Stimulated activated CD4-positive, alpha-beta T cell treated with anti-CD3 and anti-CD28 coated beads, Interleukin-15, amount 100 ng/mL, for 48 hours (primary cell): Measurements from ENCODE around the gene SCFD2.
"Not testable (repeated sequence)": the region's sequence is repeated elsewhere in the genome, so short reads cannot be mapped to it uniquely, and the experiment has no call there.

Experiments used
- DNase-seq, 2 donors: peaks; one replicate each; pipeline ENCODE4 v3.0.0-alpha.2; 2020; ENCODE audit warnings: low read depth in 2 of 2

Gene SCFD2

DNA sequence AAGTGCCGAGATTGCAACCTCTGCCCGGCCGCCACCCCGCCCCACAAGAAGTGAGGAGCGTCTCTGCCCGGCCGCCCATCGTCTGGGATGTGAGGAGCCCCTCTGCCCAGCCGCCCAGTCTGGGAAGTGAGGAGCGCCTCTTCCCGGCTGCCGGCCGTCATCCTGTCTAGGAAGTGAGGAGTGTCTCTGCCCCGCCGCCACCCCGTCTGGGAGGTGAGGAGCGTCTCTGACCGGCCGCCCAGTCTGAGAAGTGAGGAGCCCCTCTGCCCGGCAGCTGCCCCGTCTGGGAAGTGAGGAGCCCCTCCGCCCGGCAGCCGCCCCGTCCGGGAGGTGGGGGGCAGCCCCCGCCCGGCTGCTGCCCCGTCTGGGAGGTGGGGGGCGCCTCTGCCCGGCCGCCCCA, 226.6 kb downstream of the SCFD2 start:
- not testable (repeated sequence) for DNase-seq

DNA sequence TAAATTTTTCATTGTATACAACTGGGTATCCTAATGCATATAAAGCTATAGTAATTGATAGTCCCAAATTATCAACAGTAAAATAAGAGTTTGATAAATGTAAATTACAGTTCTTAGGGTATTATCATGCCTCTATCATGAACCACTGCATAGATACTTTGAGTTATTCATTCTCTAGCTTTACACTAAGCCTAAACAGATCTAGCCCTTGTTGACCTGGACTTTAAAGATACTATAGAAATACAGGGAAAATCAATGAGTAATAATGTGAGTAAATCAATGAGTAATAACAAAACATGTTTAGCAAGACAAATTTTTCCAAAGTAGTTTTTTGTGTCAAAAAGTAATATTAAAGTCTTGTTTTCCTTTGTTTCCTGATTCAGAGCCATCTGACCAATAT, 228.4 kb downstream of the SCFD2 start:
- no peak for DNase-seq

DNA sequence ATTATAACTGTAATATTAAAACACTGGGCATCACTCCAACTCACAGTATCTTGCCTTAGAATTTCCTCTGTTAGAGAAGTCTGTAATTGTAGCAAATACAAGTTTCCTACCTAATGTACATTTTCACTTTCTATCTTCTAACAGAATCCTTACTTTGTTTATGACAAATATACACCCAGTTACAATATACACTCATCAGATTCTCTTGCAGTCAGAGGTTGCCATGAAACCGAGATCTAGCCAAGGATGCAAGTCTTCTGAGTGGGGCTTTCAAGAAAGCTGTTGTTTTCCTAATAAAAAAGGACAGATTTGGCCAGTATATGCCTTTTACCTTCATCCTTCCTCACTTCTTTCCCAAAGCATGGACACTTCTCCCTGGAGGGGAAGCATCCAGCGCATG, 228.9 kb downstream of the SCFD2 start:
- DNase-seq = no peak

DNA sequence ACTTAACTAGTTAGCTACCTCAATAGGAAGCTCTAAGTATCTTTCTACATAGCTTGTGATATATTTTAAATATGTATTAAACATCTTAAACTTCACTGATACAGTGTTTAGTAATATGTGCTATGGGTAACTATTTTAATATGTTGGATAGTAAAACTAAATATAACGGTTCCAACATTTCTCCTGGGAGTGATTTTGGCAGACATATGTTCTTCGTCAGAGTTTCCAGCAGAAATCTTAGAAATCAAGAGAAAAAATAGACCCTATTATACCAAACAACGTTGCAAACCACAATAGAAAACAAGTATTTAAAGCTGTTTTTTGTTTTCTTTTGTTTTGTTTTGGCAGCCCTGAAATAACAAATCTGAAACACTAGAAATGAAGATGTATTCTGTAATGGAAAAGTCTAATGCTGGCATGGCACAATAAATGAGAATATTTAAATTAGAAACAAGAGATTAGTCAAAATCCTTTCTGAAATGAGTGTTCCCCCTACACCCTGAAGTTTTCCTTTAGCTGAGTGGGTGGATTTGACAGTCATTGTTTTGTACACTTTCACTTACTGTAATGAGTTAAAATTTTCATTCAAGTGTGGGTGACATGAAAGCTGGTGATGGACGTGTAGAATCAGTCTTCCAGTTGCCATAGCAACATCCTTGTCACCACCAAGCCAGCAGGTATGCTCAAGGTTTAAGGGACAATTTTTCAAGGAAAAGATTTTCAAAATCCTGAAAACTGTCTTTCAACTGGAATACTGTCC, 233.5 kb downstream of the SCFD2 start:
- DNase-seq = peak in 1 of 2 donors; percentile 14

DNA sequence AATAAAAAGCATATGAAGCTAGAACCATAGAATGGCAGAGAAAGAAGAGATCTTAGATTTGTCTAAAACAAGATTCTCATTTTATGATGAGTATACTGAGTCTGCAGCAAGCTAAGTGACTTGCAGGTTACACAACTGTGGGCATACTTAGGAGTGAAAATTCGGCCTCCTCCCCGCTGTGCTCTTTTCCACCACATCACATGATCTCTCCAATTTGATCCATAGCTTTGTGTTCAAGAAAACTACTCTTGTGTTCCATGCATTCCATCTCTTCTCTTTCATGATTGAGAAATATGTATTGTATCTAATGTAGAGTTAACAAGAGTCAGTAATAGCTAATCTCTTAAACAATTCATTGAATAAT, 234.3 kb downstream of the SCFD2 start:
- DNase-seq = no peak

DNA sequence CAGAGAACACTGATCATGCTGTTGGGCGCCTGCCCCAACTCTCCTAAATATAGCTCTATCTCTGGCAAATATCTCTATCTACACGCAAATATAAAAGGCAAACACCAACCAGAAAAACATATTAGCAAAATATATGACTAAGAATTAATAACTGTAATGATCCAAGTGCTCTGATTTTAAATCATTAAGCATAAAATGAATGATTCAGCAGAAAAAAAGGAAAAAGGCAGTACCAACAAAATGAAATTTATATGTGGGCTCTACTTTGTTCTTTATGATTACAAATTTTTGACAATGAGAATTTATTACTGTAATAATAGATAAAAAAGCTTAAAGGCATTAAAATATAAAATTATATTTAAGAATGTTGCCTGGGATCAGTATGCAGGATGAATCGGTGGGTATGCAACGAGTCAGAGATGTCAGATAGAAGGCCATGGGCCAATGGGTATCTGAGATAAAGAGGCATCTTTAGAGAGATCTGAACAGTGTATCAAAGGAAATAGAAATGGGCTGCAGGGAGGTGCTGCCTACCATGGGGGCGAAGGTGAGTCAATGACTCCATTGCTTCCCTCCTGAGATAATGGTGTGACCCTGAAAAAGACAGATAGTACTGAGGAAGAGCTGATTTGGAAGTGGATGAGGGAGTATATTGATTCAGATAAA, 234.8 kb downstream of the SCFD2 start:
- no peak for DNase-seq

DNA sequence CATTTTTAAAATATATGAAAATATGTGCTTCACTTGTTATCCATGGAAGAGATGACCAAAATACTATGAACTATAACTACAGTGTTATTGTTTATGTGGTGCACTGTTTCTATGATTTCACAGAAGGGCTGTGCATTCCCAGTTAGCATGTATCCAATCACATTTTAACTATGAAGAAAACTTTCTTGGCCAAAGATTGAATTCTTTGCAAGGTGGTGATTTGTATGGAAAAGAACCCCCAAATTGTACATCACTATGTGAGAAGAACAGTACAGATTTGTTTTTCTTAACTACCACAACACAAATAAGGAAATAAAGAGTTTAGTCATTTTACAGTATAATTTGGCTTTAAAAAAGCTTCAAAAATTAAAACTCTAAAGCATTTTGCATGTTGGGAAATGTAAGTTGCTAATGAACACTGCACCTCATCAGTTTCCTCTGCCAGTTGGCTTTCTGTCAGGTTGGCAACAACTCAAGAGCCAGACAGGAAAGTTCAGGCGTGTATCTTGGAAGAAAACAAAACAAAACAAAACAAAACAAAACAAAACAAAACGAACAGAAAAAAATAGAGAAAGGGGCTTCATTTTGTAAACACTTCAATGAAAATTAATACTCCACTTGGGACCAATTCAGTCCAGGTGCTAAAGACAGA, 237.0 kb downstream of the SCFD2 start:
- DNase-seq = no peak

DNA sequence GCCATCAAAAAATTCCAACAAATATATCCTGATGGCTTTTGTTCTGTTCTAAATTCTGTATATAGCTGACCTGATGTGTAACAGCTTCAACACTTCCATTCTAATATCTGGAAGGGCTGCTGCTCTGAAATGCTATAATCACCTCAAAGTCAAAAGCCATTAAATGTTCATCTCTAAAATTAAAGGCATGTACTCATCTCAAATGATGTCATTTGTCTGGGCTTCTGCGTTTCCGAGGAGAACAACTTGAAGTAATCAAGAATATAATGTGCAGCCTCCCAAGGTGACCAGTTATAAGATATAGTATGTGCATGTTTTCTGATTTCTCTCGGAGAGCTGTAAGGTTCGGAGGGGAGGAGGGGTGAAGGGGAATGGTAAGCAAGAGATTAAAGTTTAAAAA, 237.6 kb downstream of the SCFD2 start:
- DNase-seq = no peak

DNA sequence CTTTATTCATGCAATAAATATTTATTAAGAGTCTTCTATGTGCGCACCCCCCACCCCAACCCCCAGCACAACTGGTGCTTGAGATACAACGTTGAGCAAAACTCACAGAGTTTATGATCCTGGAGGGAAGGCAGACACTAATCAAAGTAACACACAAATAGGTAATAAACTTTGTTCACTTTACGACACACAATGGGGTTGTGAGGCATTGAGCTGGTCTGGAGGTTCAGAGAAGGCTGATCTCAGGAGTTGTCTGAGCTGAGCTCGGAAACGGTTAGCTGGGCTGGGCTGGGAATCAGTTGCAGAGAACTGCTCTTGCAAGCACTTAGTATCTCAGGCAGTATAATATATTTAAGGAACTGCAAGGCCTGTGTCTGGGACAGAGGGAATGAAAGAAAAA, 238.5 kb downstream of the SCFD2 start:
- DNase-seq = no peak

DNA sequence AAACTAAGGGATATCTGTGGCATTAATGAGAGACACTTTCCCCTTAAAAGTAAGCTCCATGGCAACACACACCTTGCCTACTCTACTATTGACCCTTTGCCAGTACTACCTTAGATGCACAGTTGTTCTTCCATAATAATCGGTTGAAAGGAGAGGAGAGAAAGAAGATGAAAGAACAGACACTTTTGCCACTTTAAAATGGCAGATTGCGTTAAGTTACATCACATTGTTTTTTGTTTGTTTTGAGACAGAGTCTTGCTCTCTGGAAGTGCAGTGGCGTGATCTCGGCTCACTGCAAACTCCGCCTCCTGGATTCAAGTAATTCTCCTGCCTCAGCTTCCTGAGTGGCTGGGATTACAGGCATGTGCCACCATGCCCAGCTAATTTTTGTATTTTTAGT, 239.8 kb downstream of the SCFD2 start:
- no peak for DNase-seq

DNA sequence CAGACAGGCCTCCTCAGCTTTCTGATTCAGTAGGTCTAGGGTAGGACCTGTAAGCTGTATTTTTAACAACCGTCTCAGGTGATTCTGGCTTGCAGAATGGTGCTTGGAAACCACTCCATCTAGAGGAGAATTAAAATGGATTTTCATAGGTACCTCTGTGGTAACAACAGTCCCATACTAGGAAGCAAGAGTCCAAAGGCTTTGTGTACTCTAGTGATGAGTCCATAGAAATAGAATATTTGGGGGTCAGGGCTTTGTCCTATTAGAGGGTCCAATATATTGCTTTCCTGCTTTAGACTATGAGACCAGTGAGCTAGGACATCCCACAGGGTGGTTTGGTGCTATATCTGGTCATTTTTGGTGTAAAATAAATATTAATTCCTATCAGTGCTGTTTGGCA, 242.0 kb downstream of the SCFD2 start:
- no peak for DNase-seq

DNA sequence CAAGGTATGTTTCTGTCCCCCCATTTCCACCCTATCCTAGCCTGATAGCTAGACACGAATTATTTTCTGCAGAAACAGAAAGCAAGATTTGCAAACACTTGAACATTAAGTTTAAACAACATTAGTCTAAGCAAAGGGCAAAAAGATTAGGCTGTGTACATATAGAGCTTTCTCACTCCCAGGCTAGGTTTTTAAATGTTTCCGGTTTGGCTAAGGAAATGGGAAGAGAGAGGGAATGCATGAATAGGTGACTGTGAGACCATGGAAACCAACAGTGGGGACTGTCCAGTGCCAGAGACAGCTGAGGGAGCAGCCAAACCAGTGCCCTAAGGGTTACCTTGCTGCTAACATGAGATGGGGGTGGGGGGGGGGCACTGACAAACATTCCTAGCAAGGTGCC, 242.7 kb downstream of the SCFD2 start:
- DNase-seq = no peak

DNA sequence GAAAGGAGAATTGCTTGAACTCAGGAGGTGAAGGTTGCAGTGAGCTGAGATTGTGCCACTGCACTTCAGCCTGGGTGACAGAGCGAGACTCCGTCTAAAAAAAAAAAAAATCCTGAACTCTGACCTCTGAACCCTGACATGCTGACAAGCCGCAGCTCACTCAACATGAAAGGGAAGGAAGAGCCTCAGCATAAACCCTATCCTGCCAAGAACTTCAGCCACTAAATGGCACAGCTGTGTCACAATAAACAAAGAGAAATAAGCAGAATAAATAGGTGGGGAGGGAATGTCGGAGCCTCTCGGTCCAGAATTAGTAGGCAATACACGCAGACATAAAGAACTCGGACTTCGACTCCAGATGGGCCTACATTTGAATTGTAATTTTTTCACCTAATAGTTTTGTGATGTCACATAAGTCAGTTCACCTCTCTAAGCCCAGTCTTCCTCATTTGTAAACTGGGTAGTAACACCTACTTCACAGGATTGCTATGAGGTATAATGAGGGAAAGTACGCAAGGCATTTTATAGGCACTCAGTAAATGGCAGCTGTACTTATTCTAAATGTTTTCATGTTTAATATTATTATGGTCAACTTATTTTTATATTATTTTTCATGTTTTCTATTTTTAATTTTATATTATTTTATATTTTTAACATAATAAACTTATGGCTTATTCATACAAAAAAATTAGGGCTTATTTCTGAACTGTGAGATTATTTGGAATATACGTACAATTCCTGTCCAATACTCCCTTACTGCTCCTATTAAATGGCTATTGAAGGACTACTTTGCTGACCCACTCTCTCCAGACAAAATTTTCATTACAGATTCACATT, 243.4 kb downstream of the SCFD2 start:
- no peak for DNase-seq

DNA sequence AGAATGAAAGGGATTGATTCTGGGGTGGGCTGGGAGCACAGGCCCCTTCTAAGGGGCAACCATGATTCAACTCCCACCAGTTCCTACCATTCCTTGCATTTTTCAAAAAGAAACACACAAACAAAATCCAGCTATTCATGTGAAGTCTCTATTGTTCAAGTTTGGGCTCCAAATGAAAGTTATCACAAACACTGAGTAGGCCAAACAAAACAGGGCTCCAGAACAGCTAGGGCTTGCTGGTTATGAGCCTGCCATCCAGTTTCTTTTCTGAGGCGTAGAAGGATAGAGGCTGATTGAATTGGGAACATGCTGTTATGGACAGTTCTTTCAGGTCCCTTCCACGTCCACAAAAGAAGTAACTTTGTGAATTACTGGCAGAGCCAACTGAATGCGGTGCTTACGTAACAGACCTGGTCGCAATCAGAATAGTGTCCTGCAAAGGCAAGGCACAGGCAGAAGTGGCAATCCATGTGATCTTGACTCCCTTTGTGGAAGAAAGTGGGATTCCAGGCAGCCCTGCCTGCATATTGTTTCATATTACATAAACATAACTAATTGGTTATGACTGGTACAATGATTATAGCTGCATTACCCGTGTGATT, 244.5 kb downstream of the SCFD2 start:
- DNase-seq = no peak

DNA sequence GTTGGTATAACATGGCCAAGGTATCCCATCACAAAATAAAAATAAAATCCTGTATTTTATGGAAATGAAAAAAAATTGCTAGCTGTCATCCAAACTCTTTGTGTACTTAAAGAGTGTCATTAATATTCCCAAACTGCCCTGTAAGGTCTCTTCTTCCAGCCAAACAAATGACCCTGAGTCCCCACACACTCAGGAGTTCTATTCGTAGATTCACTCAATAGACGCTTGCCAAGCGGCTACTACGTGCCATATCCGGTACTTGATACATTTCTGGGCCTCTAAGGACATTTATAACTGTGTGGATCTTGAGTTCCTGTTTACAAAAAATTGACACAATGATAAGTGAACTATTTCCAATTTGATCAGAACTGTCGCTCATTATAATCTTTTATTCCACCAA, 245.1 kb downstream of the SCFD2 start:
- DNase-seq = no peak

DNA sequence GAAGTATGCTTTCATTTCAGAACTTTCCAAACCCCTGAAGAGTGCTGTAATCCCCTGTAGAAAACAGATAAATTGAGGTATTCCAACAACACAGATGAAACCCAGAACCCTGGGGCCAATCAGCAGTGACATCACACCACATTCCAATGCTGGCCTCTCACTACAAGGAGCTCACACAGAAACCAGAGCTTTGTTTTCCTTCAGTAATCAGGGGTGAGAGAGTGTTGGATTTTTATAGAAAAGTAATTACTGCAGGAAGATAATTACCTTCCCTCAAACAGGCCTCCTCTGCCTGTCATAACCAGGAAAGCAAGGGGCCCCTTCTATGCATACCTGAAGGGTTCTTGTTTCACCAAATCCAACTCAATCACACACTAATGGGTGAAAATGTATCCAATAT, 246.2 kb downstream of the SCFD2 start:
- DNase-seq = no peak

DNA sequence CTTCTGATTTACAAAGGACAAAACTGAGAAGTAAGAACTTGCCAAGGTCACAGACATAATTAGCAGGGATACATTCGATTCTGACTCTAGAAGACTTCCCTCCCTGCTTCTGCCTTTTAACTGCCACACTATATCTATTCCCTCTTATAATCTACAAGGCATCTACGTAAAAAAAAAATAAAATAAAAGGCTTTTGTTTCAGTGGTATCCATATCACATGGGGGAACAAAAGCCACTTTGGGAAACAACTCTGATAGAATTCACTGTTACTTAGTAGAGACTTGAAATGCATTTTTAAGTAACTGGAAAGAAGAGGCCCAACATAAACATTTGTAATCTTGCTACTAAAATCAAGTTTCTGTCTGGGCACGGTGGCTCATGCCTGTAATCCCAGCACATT, 247.2 kb downstream of the SCFD2 start:
- DNase-seq = no peak

DNA sequence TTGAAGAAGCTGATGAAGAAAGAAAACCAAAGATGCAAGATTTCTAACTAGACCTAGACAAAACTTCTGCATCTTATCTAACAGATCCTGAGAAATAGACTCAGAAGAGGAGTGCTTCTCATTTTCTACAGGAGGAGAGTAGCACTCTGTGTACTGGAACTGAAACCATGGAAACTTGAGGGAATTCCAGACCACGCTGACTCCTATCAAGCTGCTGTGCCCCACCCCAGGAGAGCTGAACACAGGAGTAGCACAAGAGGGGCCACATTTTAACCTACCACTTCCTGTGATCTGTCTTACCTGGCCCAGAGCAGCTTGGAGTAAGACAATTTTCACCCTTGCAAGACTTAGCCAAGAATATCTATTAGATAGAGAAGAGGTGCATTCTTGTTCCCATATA, 248.9 kb downstream of the SCFD2 start:
- no peak for DNase-seq

DNA sequence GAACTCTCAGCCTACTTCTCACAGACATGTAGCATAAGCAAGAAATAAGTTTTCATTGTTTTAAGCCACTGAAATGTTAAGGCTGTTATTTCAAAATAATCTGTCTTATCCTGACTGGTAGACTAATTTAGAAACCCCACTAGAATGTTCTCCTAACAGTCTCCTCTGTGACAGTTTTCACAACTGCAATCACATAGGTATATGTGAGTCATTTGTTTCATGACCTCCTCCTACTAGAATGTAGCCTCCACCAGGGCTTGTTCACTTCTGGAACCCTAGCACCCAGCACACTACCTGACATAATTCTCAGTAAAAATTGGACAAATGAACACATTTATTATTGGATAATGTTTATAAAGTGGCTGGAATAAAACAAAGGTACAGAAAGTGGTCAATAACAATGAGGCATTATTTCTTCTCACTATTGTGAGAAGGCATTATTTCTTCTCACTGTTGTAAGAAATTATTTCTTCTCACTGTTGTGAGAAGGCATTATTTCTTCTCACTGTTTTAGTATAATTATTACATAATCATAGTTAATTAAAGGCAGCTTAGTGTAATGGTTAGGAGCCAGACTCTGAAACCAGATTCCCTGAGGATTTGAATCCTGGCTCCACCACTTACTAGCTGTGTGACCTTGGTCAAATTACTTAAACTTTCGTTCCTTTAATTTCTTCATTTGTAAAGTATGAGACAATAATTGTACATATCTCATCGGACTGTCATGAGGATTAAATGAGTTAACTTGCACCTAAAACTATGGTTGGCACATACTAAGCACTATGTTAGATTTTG, 252.2 kb downstream of the SCFD2 start:
- no peak for DNase-seq

DNA sequence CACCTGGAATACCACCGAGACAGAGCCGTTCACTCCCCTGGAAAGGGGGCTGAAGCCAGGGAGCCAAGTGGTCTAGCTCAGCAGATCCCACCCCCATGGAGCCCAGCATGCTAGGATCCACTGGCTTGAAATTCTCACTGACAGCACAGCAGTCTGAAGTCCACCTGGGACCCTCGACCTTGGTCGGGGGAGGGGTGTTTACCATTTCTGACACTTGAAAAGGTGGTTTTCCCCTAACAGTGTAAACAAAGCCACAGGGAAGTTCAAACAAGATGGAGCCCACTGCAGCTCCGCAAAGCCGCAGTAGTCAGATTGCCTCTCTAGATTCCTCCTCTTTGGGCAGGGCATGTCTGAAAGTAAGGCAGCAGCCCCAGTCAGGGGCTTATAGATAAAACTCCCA, 260.5 kb downstream of the SCFD2 start:
- DNase-seq = no peak

DNA sequence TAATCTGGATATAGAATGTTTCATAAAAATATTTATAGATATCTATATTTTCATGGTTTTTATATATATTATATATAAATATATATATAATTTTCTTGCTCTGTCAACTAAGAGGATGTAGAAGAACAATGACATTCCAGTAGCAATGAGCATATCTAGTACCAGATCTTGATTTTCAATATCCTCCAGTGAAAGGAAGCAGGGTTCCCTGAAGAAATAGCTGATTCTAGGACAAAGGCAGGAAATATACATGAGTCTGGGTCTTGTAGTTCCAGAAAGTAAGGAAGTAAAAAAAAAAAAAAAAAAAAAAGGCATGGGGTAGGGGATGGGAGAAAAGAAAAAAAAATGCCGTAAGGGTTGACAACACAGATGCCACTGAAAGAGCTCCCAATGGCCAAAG, 262.4 kb downstream of the SCFD2 start:
- DNase-seq = no peak
